ENCODE results near the gene GP5. TPM values are rescaled to one million over a fixed set of nuclear protein-coding genes. Genes with fewer than 3 reads are reported as not detected.

GP5 gene
- total and polyA plus RNA-seq, 2 donors (not counting 1 experiment from before 2014, with no cell fraction given) = 0.01 to 0.15 TPM

DNA sequence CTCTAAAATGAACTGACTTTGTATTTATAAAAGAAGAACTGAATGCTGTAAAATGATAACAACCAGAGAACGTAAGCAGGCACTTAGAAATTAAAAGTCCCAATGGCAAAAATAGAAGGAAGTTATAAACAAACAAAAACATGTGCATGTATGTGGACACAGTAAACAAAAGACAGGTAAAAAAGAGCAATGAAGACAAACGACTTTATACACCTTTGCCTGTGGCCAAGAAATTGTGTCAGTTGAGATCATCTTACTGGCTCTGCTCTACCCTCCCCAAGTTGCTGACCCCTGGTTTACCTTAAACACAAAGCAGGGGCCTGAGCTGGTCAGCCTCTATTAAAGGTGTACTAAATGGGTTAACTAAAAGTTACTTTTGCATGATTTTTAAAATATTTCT, 41.7 kb upstream of the GP5 start:
- DNase-seq (no peak), ATAC-seq (ENCODE audit: low read depth) (no peak)
- peaks cover 11 to 47% of the 10 kb centered on the region in 2 experiments for H3K36me3 ChIP-seq (replicated peaks in 1 of 2; ENCODE audit: control extremely low read depth in 1 of 2, control insufficient read depth in 1 of 2, extremely low read depth in 1 of 2, insufficient read depth in 2 of 2, low read length in 1 of 2)
- CTCF ChIA-PET = interaction anchor here (0.6 to 0.7 kb wide), 2 partner anchors 870 to 1561 kb away, joined by 3 to 4 read pairs; no protein-coding TSS in a partner anchor
- H3K4me1 ChIP-seq (ENCODE audit: control insufficient read depth in 2 of 2, insufficient read depth in 2 of 2, low read length in 2 of 2) = no peaks in the 10 kb centered on the region
- no peak overlapping the region for H3K27ac ChIP-seq (ENCODE audit: low read length in 2 of 2)
- no peak overlapping the region for H3K4me2 ChIP-seq (replicated peaks; ENCODE audit: low read depth, low read length, poor library complexity, severe bottlenecking)
- H3K9me3 Mint-ChIP-seq (ENCODE audit: insufficient read depth) = no peaks in the 10 kb centered on the region
- H3K4me3 Mint-ChIP-seq = no peak overlapping the region
- H3K9me3 ChIP-seq (ENCODE audit: control extremely low read depth in 1 of 3, control insufficient read depth in 2 of 3, insufficient read depth in 1 of 3, low read length in 2 of 3) = no peaks in the 10 kb centered on the region
- no peaks in the 10 kb centered on the region for H3K27me3 Mint-ChIP-seq
- H3K27ac Mint-ChIP-seq = no peak overlapping the region
- H2AFZ ChIP-seq (ENCODE audit: insufficient read depth, low read depth, low read length, poor library complexity, severe bottlenecking) = no peak overlapping the region
- TF ChIP-seq EZH2 (IDR thresholded peaks at IDR 0.05; ENCODE audit: borderline replicate concordance, insufficient read depth, low read depth, low read length, poor library complexity, severe bottlenecking) = no peak
- TF ChIP-seq, protein P1, sequence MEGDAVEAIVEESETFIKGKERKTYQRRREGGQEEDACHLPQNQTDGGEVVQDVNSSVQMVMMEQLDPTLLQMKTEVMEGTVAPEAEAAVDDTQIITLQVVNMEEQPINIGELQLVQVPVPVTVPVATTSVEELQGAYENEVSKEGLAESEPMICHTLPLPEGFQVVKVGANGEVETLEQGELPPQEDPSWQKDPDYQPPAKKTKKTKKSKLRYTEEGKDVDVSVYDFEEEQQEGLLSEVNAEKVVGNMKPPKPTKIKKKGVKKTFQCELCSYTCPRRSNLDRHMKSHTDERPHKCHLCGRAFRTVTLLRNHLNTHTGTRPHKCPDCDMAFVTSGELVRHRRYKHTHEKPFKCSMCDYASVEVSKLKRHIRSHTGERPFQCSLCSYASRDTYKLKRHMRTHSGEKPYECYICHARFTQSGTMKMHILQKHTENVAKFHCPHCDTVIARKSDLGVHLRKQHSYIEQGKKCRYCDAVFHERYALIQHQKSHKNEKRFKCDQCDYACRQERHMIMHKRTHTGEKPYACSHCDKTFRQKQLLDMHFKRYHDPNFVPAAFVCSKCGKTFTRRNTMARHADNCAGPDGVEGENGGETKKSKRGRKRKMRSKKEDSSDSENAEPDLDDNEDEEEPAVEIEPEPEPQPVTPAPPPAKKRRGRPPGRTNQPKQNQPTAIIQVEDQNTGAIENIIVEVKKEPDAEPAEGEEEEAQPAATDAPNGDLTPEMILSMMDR (IDR thresholded peaks at IDR 0.05) = no peak
- no peaks in the 10 kb centered on the region for H3K79me2 ChIP-seq (ENCODE audit: control insufficient read depth, insufficient read depth, low read length)
- POLR2A ChIA-PET = no interaction called here
- no CpG with 5 or more reads among the region's 2 CpGs for WGBS (ENCODE audit: insufficient coverage)
- H3K9ac ChIP-seq (ENCODE audit: low read length) = no peak overlapping the region
- intact Hi-C loops (cut with micrococcal nuclease) = no loop called here
- no peaks in the 10 kb centered on the region for H3K4me1 Mint-ChIP-seq
- H4K20me1 ChIP-seq (ENCODE audit: control insufficient read depth, insufficient read depth, low read length, poor library complexity, severe bottlenecking) = no peaks in the 10 kb centered on the region
- H3K4me3 ChIP-seq (ENCODE audit: control extremely low read depth in 1 of 5, extremely low read depth in 1 of 5, insufficient read depth in 1 of 5, low read depth in 2 of 5, low read length in 4 of 5) = no peak overlapping the region
- no peaks in the 10 kb centered on the region for H3K27me3 ChIP-seq (replicated peaks in 1 of 4; ENCODE audit: control extremely low read depth in 1 of 4, control insufficient read depth in 3 of 4, insufficient read depth in 4 of 4, low read length in 3 of 4)

DNA sequence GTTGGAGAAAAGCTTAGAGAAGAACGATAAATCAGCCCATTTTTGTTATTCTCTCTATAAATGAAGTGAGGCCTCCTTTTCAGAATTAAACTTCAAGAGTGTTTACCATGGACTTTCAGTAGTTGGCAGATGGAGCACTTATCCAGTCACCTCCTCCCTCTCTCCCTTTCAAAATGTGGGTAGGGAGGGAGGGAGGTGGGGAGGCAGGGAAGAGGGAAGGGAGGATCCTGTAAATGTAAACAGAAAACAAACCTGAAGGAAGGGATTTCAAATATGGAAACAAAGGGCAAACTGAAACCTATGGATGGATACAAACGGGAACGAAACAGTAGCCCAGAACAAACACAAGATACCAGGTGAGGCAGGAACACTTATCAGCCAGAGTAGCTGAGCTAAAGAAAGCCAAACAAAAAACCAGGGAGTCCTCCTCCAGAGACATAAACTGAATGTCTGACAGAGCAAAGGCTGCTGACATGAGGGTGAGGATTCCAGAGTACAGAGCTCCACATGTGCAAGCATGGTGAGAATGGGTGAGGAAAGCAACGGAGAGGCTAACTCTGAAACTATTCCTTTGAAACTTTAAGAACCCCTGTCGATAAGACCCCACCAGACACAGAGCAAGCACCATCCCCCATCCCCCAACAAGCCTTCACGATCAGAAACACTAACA, 41.0 kb upstream of the GP5 start:
- peaks cover 11 to 46% of the 10 kb centered on the region in 2 experiments for H3K36me3 ChIP-seq (replicated peaks in 1 of 2; ENCODE audit: control extremely low read depth in 1 of 2, control insufficient read depth in 1 of 2, extremely low read depth in 1 of 2, insufficient read depth in 2 of 2, low read length in 1 of 2)
- H3K27ac ChIP-seq (ENCODE audit: low read length in 2 of 2) = no peak overlapping the region
- no peak overlapping the region for H2AFZ ChIP-seq (ENCODE audit: insufficient read depth, low read depth, low read length, poor library complexity, severe bottlenecking)
- H3K4me3 ChIP-seq (ENCODE audit: control extremely low read depth in 1 of 5, extremely low read depth in 1 of 5, insufficient read depth in 1 of 5, low read depth in 2 of 5, low read length in 4 of 5) = no peak overlapping the region
- TF ChIP-seq EZH2 (IDR thresholded peaks at IDR 0.05; ENCODE audit: borderline replicate concordance, insufficient read depth, low read depth, low read length, poor library complexity, severe bottlenecking) = no peak
- TF ChIP-seq, protein P1 (IDR thresholded peaks at IDR 0.05) = no peak
- H4K20me1 ChIP-seq (ENCODE audit: control insufficient read depth, insufficient read depth, low read length, poor library complexity, severe bottlenecking) = no peaks in the 10 kb centered on the region
- ChIA-PET POLR2A (no interaction called here), CTCF (no interaction called here)
- Mint-ChIP-seq H3K27me3 (no peaks in the 10 kb centered on the region), H3K27ac (no peak overlapping the region), H3K4me1 (no peaks in the 10 kb centered on the region), H3K4me3 (no peak overlapping the region), H3K9me3 (ENCODE audit: insufficient read depth) (no peaks in the 10 kb centered on the region)
- 100% methylated on average over 2 of the region's 6 CpGs for WGBS (ENCODE audit: insufficient coverage)
- no peaks in the 10 kb centered on the region for H3K4me1 ChIP-seq (ENCODE audit: control insufficient read depth in 2 of 2, insufficient read depth in 2 of 2, low read length in 2 of 2)
- no peak overlapping the region for H3K4me2 ChIP-seq (replicated peaks; ENCODE audit: low read depth, low read length, poor library complexity, severe bottlenecking)
- no peak overlapping the region for H3K9ac ChIP-seq (ENCODE audit: low read length)
- intact Hi-C loops (cut with micrococcal nuclease) = no loop called here
- H3K9me3 ChIP-seq (ENCODE audit: control extremely low read depth in 1 of 3, control insufficient read depth in 2 of 3, insufficient read depth in 1 of 3, low read length in 2 of 3) = no peaks in the 10 kb centered on the region
- H3K79me2 ChIP-seq (ENCODE audit: control insufficient read depth, insufficient read depth, low read length) = no peaks in the 10 kb centered on the region
- no peak for DNase-seq
- no peaks in the 10 kb centered on the region for H3K27me3 ChIP-seq (replicated peaks in 1 of 4; ENCODE audit: control extremely low read depth in 1 of 4, control insufficient read depth in 3 of 4, insufficient read depth in 4 of 4, low read length in 3 of 4)
- ATAC-seq (ENCODE audit: low read depth) = no peak
